Adrenal gland (tissue), 12 donors: Measurements from ENCODE around the gene GRIN3A. TPM values are rescaled to one million over a fixed set of nuclear protein-coding genes. Genes with fewer than 3 reads are reported as not detected.

Source experiments
- DNase-seq, 7 donors: peaks; one replicate each; pipeline ENCODE4 v3.0.0-alpha.2; 2019 to 2020
- H3K27ac ChIP-seq, 5 donors: fragments of 200-600 bp; sonication (generic) in 4 of 5; 1 replicate in 3 of 5; 2 replicates in 2 of 5; pipeline versions ENCODE4 v1.5.1 to v1.8.0; 2016 to 2020; ENCODE audit warnings: mild to moderate bottlenecking in 1 of 5
- H3K27me3 ChIP-seq: fragments of 200-600 bp; 2 replicates; pipeline ENCODE4 v1.8.0; 2021
- H3K36me3 ChIP-seq, 2 donors: fragments of 200-600 bp; replicated peaks in 1 of 2; 1 replicate in 1 of 2; 2 replicates in 1 of 2; pipeline versions ENCODE4 v1.5.1 to v1.8.0; 2018 to 2022
- H3K4me1 ChIP-seq, 2 donors: fragments of 200-600 bp; replicated peaks in 1 of 2; 1 replicate in 1 of 2; 2 replicates in 1 of 2; pipeline versions ENCODE4 v1.5.1 to v1.8.0; 2018 to 2021
- H3K4me3 ChIP-seq, 4 donors: fragments of 200-600 bp; sonication (generic) in 3 of 4; one replicate each; pipeline ENCODE4 v1.5.1; 2016 to 2018
- H3K9me3 ChIP-seq, 3 donors: fragments of 200-600 bp; sonication (generic) in 1 of 3; replicated peaks in 1 of 3; 1 replicate in 2 of 3; 2 replicates in 1 of 3; pipeline versions ENCODE4 v1.5.1 to v1.8.0; 2016 to 2021
- CTCF ChIP-seq, 6 experiments: fragments of 450-650 bp in 4 of 6; fragments of 200-600 bp in 2 of 6; sonication (generic) in 1 of 6; IDR thresholded peaks; 1 replicate in 5 of 6; 2 replicates in 1 of 6; pipeline versions ENCODE4 v1.5.1 to v1.8.0; 2016 to 2021; ENCODE audit warnings: antibody characterized with exemption in 6 of 6, mild to moderate bottlenecking in 2 of 6, moderate library complexity in 1 of 6
- POLR2A ChIP-seq, 2 donors: fragments of 450-650 bp; IDR thresholded peaks; one replicate each; pipeline ENCODE4 v1.6.1; 2017; ENCODE audit warnings: antibody characterized with exemption in 2 of 2, mild to moderate bottlenecking in 2 of 2, moderate library complexity in 1 of 2
- WGBS, 4 donors: extraction: QIAGEN DNeasy Blood & Tissue Kit in 2 of 4; methylation state at CpG; one replicate each; pipeline versions ENCODE4 v1.1.5 to v1.1.7; 2013 to 2017; 5-methylcytosine and 5-hydroxymethylcytosine counted together
- intact Hi-C, 2 donors: fragments of 100-400 bp; cut with DNase I; formaldehyde crosslinking; loops; one replicate each; pipeline versions ENCODE4 v1.14.1 to v1.15.0; 2022 to 2023
- polyA plus RNA-seq, 3 donors: library from polyadenylated mRNA; stranded (reverse); fragments of 200-250 nt in 2 of 3; fragments of 350-450 nt in 1 of 3; fragmentation: Illumina TruSeq in 1 of 3; extraction: RNeasy Lipid Tissue Mini Kit (QIAGEN cat#74804) in 1 of 3; gene quantifications; one replicate each; pipeline ENCODE4 v1.2.3, GENCODE V29; 2013 to 2014
- total RNA-seq, 9 donors: library from RNA; depleted of rRNA in 4 of 9; stranded (reverse); fragments of >200 nt in 4 of 9; fragments of 120-200 nt in 1 of 9; fragmentation: NEBNext Ultra II Directional in 1 of 9; extraction: Animal tissue kit (Norgen Biotek cat#: 25700) in 1 of 9; gene quantifications; one replicate each; pipeline versions ENCODE4 v1.1.0 to v1.2.4, GENCODE V29; 2013 to 2023
- donor health status: healthy with polysubstance abuse.
- donor health status: Bipolar disorder and iron deficiency.
- donor health status: DM: yes; HTN: yes; CAD: no.
- donor health status: DM: no; HTN: no; CAD: no.
- donor health status: DM: no; HTN: no; CAD: no.
- donor health status: DM: yes; HTN: yes; CAD: no.

GRIN3A gene
- total and polyA plus RNA-seq, 12 donors, result under 0.01 to 0.22 (median 0.11) TPM; not detected in 2

GRCh38 chr9:101650142-101650541 is 88.3 kb downstream of the GRIN3A start:
- H3K27me3 ChIP-seq, result no peaks in the 10 kb centered on the region
- no peak for DNase-seq
- intact Hi-C loops, result no loop called here
- H3K9me3 ChIP-seq, result no peaks in the 10 kb centered on the region
- TF ChIP-seq CTCF (IDR thresholded peaks at IDR 0.05) (no peak), POLR2A (IDR thresholded peaks at IDR 0.05) (no peak)
- H3K4me3 ChIP-seq, result no peak overlapping the region
- no peak overlapping the region for H3K27ac ChIP-seq
- no peaks in the 10 kb centered on the region for H3K36me3 ChIP-seq
- 42 to 89% (median 61%) methylated on average over 1 of the region's 1 CpG for WGBS, 4 donors
- no peaks in the 10 kb centered on the region for H3K4me1 ChIP-seq

GRCh38 chr9:101648493-101648892 is 90.0 kb downstream of the GRIN3A start:
- TF ChIP-seq CTCF (IDR thresholded peaks at IDR 0.05) (no peak), POLR2A (IDR thresholded peaks at IDR 0.05) (no peak)
- intact Hi-C loops, result no loop called here
- H3K4me1 ChIP-seq, result no peaks in the 10 kb centered on the region
- no peak overlapping the region for H3K27ac ChIP-seq
- no peaks in the 10 kb centered on the region for H3K36me3 ChIP-seq
- no peak for DNase-seq
- H3K27me3 ChIP-seq, result no peaks in the 10 kb centered on the region
- whole genome bisulfite sequencing, 4 donors, result 60 to 85% (median 69%) methylated on average over 1 of the region's 1 CpG
- no peak overlapping the region for H3K4me3 ChIP-seq
- no peaks in the 10 kb centered on the region for H3K9me3 ChIP-seq

GRCh38 chr9:101639785-101640665 is 98.4 kb downstream of the GRIN3A start:
- Histone ChIP-seq H3K27ac (no peak overlapping the region), H3K4me3 (no peak overlapping the region), H3K36me3 (no peaks in the 10 kb centered on the region), H3K9me3 (no peaks in the 10 kb centered on the region), H3K4me1 (no peaks in the 10 kb centered on the region), H3K27me3 (no peaks in the 10 kb centered on the region)
- intact Hi-C loops, result no loop called here
- DNase-seq, result no peak
- no peak for TF ChIP-seq POLR2A (IDR thresholded peaks at IDR 0.05)
- no peak for TF ChIP-seq CTCF (IDR thresholded peaks at IDR 0.05)
- WGBS, 4 donors, result 55 to 80% (median 73%) methylated on average over 2 of the region's 2 CpGs

GRCh38 chr9:101639311-101639710 is 99.1 kb downstream of the GRIN3A start:
- TF ChIP-seq POLR2A (IDR thresholded peaks at IDR 0.05), result no peak
- TF ChIP-seq CTCF (IDR thresholded peaks at IDR 0.05), result no peak
- no peak for DNase-seq
- Histone ChIP-seq H3K4me3 (no peak overlapping the region), H3K27ac (no peak overlapping the region), H3K27me3 (no peaks in the 10 kb centered on the region), H3K4me1 (no peaks in the 10 kb centered on the region), H3K9me3 (no peaks in the 10 kb centered on the region), H3K36me3 (no peaks in the 10 kb centered on the region)
- intact Hi-C loops, result no loop called here
- 26 to 46% (median 36%) methylated on average over 1 of the region's 1 CpG for WGBS, 4 donors
